ENCODE measurements around the gene IL1RAPL1. TPM values are rescaled to one million over a fixed set of nuclear protein-coding genes. Genes with fewer than 3 reads are reported as not detected.
A peak's percentile ranks its signal among the peaks of the same experiment; 100 is the strongest.

Gene IL1RAPL1
- total and polyA plus RNA-seq, 8 donors: 0.05 to 0.20 (median 0.09) TPM; not detected in 5

DNA sequence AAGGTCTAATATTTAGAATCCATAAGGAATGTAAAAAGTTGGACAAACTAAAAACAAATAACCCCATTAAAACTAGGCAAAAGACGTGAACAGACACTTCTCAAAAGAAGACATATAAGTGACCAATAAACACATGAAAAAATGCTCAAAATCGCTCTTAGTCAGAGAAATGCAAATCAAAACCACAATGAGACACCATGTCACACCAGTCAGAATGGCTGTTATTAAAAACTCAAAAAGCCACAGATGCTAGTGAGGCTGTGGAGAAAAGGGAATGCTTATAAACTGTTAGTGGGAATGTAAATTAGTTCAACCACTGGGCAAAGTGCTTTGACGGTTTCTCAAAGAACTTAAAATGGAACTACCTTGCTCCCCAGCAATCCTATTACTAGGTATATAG lies 953.8 kb downstream of the IL1RAPL1 start:
- intact Hi-C loops (cut with DNase I): no loop called here
- Histone ChIP-seq H3K27me3 (no peaks in the 10 kb centered on the region), H3K9me3 (no peaks in the 10 kb centered on the region), H3K36me3 (no peaks in the 10 kb centered on the region), H3K27ac (no peak overlapping the region), H3K4me3 (no peak overlapping the region), H3K4me1 (no peaks in the 10 kb centered on the region)
- DNase-seq (no peak), ATAC-seq (no peak), FAIRE-seq (peak; percentile 65)
- TF ChIP-seq, protein P1, sequence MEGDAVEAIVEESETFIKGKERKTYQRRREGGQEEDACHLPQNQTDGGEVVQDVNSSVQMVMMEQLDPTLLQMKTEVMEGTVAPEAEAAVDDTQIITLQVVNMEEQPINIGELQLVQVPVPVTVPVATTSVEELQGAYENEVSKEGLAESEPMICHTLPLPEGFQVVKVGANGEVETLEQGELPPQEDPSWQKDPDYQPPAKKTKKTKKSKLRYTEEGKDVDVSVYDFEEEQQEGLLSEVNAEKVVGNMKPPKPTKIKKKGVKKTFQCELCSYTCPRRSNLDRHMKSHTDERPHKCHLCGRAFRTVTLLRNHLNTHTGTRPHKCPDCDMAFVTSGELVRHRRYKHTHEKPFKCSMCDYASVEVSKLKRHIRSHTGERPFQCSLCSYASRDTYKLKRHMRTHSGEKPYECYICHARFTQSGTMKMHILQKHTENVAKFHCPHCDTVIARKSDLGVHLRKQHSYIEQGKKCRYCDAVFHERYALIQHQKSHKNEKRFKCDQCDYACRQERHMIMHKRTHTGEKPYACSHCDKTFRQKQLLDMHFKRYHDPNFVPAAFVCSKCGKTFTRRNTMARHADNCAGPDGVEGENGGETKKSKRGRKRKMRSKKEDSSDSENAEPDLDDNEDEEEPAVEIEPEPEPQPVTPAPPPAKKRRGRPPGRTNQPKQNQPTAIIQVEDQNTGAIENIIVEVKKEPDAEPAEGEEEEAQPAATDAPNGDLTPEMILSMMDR (IDR thresholded peaks at IDR 0.05): no peak
- 46 to 48% methylated on average over 3 of the region's 3 CpGs for WGBS, 2 donors

DNA sequence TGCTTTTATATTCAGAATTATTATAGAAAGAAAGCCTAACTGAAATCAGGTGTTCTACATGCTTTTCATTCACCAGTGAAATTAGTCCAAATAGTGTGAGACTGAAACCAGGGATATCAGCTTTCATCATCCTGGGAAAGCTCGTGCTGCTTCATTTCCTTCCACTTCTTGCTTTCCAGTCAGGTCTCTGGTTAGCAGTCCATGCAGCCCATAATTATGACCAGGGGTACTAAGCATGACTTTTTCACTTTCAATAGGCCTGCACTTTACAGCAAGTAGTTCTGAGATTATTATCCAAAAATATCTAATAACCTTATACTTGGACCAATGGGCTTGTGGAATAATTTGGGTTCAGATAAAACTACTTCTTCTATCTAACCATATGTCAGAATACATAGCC lies 954.9 kb downstream of the IL1RAPL1 start:
- H3K4me1 ChIP-seq: no peaks in the 10 kb centered on the region
- no peak overlapping the region for H3K27ac ChIP-seq
- TF ChIP-seq, protein P1 (IDR thresholded peaks at IDR 0.05): no peak
- H3K9me3 ChIP-seq: no peaks in the 10 kb centered on the region
- H3K36me3 ChIP-seq: no peaks in the 10 kb centered on the region
- no peak overlapping the region for H3K4me3 ChIP-seq
- H3K27me3 ChIP-seq: no peaks in the 10 kb centered on the region
- WGBS, 2 donors: 27 to 52% methylated on average over 1 of the region's 1 CpG
- DNase-seq: no peak
- no peak for FAIRE-seq
- ATAC-seq: no peak
- intact Hi-C loops (cut with DNase I): no loop called here

DNA sequence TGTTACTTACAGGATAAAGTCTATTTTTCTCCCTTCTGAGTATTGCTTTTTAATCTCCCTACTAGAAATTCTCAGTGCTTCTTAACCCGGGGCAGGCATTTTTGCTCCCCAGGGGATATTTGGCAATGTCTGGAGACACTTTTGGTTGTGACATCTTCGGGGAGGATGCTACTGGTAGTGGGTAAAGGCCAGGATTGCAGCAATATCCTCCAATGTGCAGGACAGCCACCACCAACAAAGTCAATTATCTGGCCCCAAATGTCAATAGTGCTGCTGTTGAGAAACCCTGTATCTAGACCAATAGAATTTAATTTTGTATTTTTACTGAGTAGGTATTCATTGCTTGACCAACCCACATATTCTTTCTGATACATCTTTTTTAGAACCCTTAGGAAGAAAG lies 958.6 kb downstream of the IL1RAPL1 start:
- FAIRE-seq (no peak), ATAC-seq (no peak), DNase-seq (no peak)
- 43 to 44% methylated on average over 2 of the region's 2 CpGs for WGBS, 2 donors
- no peak overlapping the region for H3K27ac ChIP-seq
- H3K4me3 ChIP-seq: no peak overlapping the region
- intact Hi-C loops (cut with DNase I): no loop called here
- no peaks in the 10 kb centered on the region for H3K36me3 ChIP-seq
- H3K9me3 ChIP-seq: no peaks in the 10 kb centered on the region
- H3K27me3 ChIP-seq: peaks cover 0 to 6% (median 0%) of the 10 kb centered on the region in 4 donors
- no peaks in the 10 kb centered on the region for H3K4me1 ChIP-seq
- TF ChIP-seq, protein P1 (IDR thresholded peaks at IDR 0.05): no peak

GRCh38 chrX:29547877-29548276 lies 960.6 kb downstream of the IL1RAPL1 start:
- WGBS, 2 donors: 43 to 45% methylated on average over 4 of the region's 4 CpGs
- Histone ChIP-seq H3K4me1 (no peaks in the 10 kb centered on the region), H3K9me3 (no peaks in the 10 kb centered on the region), H3K27ac (no peak overlapping the region), H3K36me3 (no peaks in the 10 kb centered on the region), H3K4me3 (no peak overlapping the region), H3K27me3 (peaks cover 0 to 7% (median 0%) of the 10 kb centered on the region in 4 donors)
- TF ChIP-seq, protein P1 (IDR thresholded peaks at IDR 0.05): no peak
- ATAC-seq (no peak), FAIRE-seq (no peak), DNase-seq (no peak)
- intact Hi-C loops (cut with DNase I): no loop called here

DNA sequence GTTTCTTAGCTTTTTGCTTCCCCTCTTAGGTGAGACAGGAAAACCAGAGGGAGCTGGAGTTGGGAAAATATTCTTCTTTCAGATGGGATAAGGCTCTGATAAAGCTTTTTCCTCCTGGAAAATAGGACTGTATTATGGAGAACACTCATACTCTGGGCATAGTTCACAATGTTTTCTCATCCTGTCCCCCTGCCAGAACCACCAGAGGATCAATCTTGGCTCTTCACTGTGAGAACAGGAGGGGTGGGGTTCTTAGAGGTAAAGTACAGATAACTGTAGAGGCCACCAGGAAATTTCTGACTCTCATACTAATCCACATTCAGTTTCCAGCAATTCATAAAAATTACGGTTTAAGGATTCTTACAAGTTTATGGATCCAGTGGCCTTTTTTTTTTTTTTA lies 966.3 kb downstream of the IL1RAPL1 start:
- 56 to 67% methylated on average over 1 of the region's 1 CpG for WGBS, 2 donors
- ATAC-seq: no peak
- no peak for DNase-seq
- TF ChIP-seq, protein P1 (IDR thresholded peaks at IDR 0.05): no peak
- Histone ChIP-seq H3K9me3 (no peaks in the 10 kb centered on the region), H3K4me1 (no peaks in the 10 kb centered on the region), H3K27ac (no peak overlapping the region), H3K4me3 (no peak overlapping the region), H3K36me3 (no peaks in the 10 kb centered on the region), H3K27me3 (peaks cover 0 to 7% (median 0%) of the 10 kb centered on the region in 4 donors)
- intact Hi-C loops (cut with DNase I): no loop called here
- FAIRE-seq: no peak
